NCI-H2171 (cell line): ENCODE data around the gene OR51B4.
"Not testable (repeated sequence)": the region's sequence is repeated elsewhere in the genome, so short reads cannot be mapped to it uniquely, and the experiment has no call there.

Source experiments
- DNase-seq: peaks from one replicate; lab custom pipeline; 2025; lab: John Stamatoyannopoulos, UW

Gene OR51B4, protein sequence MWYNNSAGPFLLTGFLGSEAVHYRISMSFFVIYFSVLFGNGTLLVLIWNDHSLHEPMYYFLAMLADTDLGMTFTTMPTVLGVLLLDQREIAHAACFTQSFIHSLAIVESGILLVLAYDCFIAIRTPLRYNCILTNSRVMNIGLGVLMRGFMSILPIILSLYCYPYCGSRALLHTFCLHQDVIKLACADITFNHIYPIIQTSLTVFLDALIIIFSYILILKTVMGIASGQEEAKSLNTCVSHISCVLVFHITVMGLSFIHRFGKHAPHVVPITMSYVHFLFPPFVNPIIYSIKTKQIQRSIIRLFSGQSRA

DNA sequence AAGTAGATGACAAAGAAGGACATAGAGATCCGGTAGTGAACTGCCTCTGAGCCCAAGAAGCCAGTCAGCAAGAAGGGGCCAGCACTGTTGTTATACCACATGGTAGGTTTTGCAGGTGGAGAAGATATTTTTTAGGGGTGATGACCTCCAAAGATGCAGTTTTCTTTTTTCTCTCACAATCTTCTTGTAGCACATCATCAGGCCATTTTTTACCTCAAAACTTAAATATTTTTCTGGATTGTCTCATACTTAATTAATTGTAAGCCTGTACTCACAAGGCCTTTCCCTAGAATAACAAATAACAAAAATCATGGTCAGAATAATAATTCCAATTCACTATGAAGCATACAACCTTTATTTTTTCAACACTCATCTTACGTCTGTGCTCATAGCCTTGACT lies at the start of gene OR51B4:
Gene OR51B4 (minus strand): TSS at position 101 of the 400 bp plus-strand sequence. CDS start 0 bp downstream, at position 101.
- DNase-seq, result no peak

DNA sequence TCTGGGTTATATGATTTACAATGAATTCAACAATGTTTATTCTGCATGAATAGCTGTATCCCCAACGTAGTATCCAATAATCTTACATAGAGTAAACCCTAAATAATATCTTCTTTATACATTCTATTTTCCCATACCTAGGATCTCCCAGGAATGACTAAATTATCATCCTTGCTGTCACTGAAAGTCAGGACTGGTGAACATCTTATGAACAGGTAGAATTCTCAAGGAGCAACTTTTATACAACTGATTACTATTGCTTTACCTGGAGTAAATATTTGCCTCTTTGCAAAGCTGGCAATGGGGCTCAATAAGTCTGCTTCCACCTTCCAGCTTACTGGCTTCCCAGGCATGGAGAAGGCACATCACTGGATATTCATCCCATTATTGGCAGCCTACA lies 49.5 kb upstream of the OR51B4 start, which contains the start of gene OR51B6:
Gene OR51B6 (plus strand): TSS at position 301 of the 400 bp plus-strand sequence. CDS start 0 bp downstream, at position 301.
- no peak for DNase-seq

DNA sequence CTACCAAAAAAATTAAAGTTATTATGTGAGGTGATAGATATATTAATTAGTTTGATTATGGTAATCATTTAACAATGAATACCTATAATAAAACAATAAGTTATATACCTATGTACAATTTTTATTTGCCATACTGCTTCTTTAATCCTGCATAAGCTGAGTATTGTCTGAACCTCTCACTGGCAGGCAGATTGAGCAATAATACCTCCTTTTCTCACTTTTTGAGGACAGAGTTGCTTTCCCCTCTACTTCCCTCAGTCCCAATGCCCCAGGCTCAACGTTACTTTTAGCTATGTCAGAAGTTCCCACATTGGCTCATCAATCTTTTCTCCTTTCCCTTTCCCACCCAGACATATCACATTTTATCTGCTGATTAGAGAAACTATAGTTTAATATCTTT lies 47.8 kb upstream of the OR51B4 start:
- no peak for DNase-seq

- no peak for DNase-seq
Measured at GRCh38 chr11:5348551-5349194, 46.9 kb upstream of the OR51B4 start.

DNA sequence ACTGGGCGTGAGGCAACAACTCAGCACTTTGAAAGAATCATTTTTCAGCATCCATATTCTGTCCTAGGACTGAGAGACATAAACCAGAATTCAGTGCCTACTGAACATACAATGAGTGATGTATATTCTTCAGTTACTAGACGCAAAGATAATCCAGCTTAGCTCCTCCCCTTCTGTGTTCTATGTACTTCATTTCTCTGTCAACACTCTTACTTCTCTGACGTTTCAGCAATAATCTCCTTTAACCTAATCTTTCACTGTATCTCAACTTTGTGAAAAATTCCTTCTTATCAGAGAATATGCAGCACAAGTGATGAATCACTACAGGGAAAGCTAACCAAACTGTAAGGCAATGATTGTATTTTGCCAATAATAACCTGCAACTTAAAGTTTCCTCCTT lies 44.1 kb upstream of the OR51B4 start:
- DNase-seq, result no peak

- DNase-seq, result no peak
Measured at GRCh38 chr11:5343474-5344335, 42.0 kb upstream of the OR51B4 start, which contains the start of gene OR51B5. Gene OR51B5, minus strand, starts transcription at chr11:5343524. Its CDS starts 0 bp downstream, at chr11:5343524.

DNA sequence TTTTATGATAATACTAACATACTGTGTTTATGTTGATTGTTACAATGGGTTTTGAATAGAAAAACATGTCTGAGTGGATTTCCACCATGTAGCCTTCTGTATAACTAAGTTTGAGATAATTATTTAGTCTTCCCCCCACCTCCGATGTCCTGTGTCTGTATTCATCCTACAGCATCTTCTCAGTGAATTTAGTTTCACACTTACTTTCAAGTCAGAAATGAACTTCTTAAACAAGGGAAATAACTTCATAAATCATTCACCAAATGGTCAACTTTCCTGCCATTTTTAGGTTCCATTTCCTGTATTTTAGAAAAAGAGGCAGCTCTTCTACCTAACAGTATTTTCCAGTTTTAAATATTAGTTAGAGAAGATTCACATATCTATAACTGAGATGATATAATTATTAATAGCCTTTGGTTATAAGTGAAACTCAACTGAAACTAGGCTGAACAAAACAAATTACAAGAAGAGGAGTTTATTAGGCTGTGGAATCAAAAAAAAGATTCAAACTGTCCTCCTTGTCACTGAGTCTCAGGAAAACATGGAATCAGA lies 38.1 kb upstream of the OR51B4 start:
- DNase-seq, result no peak

GRCh38 chr11:5337253-5337652 lies 35.5 kb upstream of the OR51B4 start:
- DNase-seq, result not testable (repeated sequence)

DNA sequence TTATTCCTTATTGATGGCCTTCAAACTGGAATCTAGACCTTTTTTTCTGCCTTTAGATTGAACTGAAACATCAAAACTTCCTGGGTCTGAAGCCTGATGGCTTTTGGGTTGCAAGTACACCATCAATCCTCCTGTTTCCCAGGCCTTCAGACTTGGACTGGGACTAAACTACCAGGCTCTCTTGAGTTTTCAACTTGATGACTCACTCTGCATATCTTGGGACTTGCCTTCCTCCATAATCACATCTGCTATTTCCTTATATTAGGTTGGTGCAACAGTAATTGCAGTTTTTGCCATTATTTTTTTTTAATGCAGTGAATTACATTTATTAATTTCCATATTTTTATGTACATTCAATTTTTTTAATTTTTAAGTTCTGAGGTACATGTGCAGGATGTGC lies 34.6 kb upstream of the OR51B4 start:
- no peak for DNase-seq

DNA sequence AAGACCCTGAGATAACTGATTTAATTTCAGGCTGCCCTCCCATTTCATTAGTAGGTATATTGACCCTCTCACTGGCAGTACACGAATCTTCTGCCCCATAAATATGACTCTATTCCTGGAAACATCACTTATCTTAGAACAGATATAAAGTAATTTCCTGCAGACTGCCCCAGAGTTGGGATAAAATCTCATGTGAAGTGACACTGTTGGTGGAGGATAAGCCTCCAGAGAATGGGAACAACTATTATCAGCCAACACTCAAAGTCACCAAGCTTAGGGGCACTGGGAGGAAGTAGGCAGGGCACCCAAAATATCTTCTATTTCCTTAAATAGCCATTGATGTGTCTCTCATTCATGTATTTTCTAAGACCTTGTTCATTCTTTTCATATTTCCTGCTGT lies 33.4 kb upstream of the OR51B4 start:
- DNase-seq, result no peak

DNA sequence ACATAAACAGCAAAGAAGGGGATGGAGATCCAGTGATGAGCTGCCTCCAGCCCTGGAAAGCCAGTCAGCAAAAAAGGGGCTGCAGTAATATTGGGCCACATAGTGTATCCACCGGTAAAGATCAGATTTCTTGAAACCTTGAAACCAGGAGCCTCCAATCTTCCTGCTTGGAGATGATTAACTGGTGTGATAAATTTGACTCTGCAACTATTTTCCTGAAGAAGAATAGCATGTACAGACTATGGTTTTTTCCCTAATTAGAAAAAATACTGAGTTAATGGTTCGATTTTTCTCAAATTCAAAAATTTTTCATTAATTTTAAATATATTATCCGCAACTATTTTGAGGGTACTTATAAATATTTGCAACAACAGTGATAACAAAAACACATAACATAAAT lies 22.5 kb upstream of the OR51B4 start, which contains the start of gene OR51B2:
Gene OR51B2 (minus strand): TSS at position 101 of the 400 bp plus-strand sequence. CDS start 0 bp downstream, at position 101.
- no peak for DNase-seq

- no peak for DNase-seq
Measured at GRCh38 chr11:5317292-5317691, 15.5 kb upstream of the OR51B4 start.

DNA sequence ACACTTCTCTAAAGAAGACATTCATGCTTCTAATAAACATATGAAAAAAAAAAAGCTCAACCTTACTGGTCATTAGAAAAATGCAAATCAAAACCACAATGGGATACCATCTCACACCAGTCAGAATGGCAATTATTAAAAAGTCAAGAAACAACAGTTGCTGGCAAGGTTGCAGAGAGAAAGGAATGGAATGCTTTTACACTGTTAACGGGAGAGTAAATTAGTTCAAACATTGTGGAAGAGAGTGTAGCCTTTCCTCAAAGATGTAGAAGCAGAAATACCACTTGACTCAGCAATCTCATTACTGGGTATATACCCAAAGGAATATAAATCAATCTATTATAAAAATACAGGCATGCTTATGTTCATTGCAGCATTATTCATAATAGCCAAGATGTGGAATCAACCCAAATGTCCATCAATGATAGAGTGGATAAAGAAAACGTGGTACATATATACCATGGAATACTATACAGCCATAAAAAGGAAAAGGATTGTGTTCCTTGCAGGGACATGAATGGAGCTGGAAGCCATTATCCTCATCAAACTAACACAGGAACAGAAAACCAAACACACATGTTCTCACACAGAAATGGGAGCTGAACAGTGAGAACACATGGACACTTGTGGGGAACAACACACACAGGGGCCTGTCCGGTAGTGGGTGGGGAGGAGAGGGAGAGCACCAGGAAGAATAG lies 11.7 kb upstream of the OR51B4 start:
- not testable (repeated sequence) for DNase-seq

DNA sequence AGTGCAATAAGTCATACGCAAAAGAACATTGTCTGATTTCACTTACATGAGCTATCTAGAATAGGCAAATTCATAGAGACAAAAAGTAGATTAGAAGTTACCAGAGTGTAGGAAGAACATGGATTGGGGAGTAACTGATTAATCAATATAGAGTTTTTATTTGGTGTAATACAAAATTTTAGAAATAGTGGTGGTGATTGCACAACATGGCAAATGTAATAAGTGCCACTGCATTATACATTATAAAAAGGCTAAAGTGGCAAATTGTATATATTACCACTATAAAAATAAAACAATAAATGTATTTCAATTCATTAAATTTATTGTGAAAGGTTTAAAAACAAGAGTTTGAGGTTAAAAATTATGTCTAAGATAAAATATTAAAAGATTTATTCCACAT lies 8.7 kb upstream of the OR51B4 start:
- no peak for DNase-seq

GRCh38 chr11:5307256-5308019 lies 5.7 kb upstream of the OR51B4 start:
- no peak for DNase-seq

DNA sequence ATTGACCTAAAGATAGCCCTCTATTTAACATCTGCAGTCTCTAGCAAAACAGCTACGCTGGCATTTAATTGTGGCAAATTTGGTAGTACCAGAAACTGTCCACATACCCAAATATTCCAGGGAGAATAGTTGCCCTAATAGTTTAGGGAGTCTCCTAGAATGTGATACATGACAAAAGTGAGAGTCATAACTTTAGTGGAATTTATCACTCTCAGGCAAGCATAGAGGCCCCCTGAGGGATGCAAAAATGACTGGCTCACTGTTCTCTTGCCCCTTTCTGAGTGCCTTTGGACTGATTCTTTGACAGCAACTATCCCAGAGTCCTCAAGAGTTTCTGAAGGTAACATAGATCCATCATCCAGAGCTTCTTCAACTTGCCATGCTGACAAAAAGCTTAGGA lies 2.3 kb upstream of the OR51B4 start:
- no peak for DNase-seq

GRCh38 chr11:5303626-5304025 lies 1.9 kb upstream of the OR51B4 start:
- no peak for DNase-seq

DNA sequence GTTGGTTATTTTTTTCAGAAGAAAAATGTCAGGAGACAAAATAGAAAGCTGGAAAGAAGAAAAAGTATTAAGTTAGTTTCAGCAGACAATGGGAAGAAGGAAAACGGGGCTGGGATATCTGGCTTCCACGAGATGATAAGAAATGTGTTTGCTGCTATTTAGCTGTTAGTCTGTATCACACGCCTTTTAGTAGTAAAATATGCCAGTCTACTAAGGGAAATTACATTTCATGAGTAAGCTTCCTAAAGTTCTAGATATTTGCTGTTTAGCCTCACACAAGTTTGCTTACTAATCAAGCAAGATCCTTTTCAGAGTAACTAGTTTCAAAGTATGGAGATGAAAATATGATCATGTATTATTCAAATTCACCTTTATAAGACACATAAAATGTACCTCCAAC lies 1.5 kb downstream of the OR51B4 start:
- DNase-seq, result no peak

GRCh38 chr11:5298451-5298850 lies 3.3 kb downstream of the OR51B4 start:
- DNase-seq, result no peak

DNA sequence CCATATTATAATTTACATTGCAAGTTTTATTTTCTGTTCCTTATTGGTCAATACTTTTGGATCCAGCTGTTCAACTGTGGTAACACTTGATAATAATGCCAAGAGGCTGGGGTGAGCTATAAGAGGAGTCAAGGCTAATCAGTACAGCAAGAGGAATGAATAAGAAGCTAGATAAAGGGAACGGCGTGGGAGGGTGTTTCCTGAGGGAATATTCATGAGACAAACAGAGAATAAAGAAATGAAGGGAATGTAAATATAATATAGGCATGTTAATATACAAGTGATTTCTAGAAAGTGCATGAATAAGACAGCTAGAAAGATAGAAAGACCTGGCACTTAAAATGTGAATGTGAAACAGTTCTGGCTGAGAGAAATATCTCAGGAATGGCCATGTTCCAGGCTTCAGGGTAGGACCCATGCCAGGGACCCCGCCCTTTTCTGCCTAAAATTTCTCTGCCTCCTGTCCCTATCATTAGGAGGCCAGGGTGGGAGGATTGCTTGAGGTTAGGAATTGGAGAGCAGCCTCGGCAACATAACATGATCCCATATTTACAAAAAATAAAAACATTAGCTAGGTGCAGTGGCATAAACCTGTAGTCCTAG lies 3.9 kb downstream of the OR51B4 start:
- DNase-seq, result no peak
